Caco-2 (cell line): Measurements from ENCODE around the gene BCL2. TPM values are rescaled to one million over a fixed set of nuclear protein-coding genes. Genes with fewer than 3 reads are reported as not detected.

ENCODE experiments used
- BruUV-seq: library from RNA; stranded (reverse); fragments of 400-500 nt; replicated peaks from 2 replicates; lab custom pipeline; 2021; lab: Mats Ljungman, UMichigan
- CTCF ChIA-PET: fragments of 300-600 bp; sonication (Branson Sonifier 250); formaldehyde crosslinking; loops from one replicate; lab custom pipeline; 2022; ENCODE audit warnings: antibody characterized with exemption; lab: Charles Lee
- POLR2A ChIA-PET: fragments of 300-600 bp; sonication (Branson Sonifier 250); formaldehyde crosslinking; loops from one replicate; lab custom pipeline; 2022; ENCODE audit warnings: antibody characterized with exemption; lab: Charles Lee
- DNase-seq, 2 experiments: peaks; one replicate each; pipeline versions ENCODE4 v3.0.0 to v3.0.0-alpha.2; 2020 to 2022
- H3K27me3 ChIP-seq: replicated peaks from 2 replicates; pipeline ENCODE4 v1.6.0; 2011; ENCODE audit warnings: low read length; ENCODE audit not compliant: control insufficient read depth, insufficient read depth
- H3K36me3 ChIP-seq: 2 replicates; pipeline ENCODE4 v1.5.1; 2011; ENCODE audit warnings: low read length; ENCODE audit not compliant: control insufficient read depth, insufficient read depth
- H3K4me1 ChIP-seq: fragments of 250-450 bp; sonication (Bioruptor Pico); 2 replicates; pipeline ENCODE4 v1.5.1; 2020; ENCODE audit warnings: mild to moderate bottlenecking
- H3K4me3 ChIP-seq: 2 replicates; pipeline ENCODE4 v1.5.1; 2011; ENCODE audit warnings: low read depth, mild to moderate bottlenecking, control low read depth, low read length
- H3K9me3 ChIP-seq: fragments of 250-450 bp; sonication (Bioruptor Pico); 2 replicates; pipeline ENCODE4 v1.5.1; 2020; ENCODE audit warnings: mild to moderate bottlenecking, moderate library complexity
- H3K27ac Mint-ChIP-seq: one replicate; pipeline ENCODE4 v1.8.0; 2022; ENCODE audit warnings: mixed read lengths; ENCODE audit not compliant: unreplicated experiment
- H3K27me3 Mint-ChIP-seq: one replicate; pipeline ENCODE4 v1.8.0; 2022; ENCODE audit warnings: mixed read lengths; ENCODE audit not compliant: insufficient read depth, unreplicated experiment
- H3K36me3 Mint-ChIP-seq: one replicate; pipeline ENCODE4 v1.8.0; 2022; ENCODE audit warnings: mild to moderate bottlenecking, mixed read lengths; ENCODE audit not compliant: insufficient read depth, unreplicated experiment
- H3K4me1 Mint-ChIP-seq: one replicate; pipeline ENCODE4 v1.8.0; 2022; ENCODE audit warnings: low read depth, mixed read lengths; ENCODE audit not compliant: unreplicated experiment
- H3K4me3 Mint-ChIP-seq: one replicate; pipeline ENCODE4 v1.8.0; 2022; ENCODE audit warnings: mild to moderate bottlenecking, moderate library complexity, mixed read lengths; ENCODE audit not compliant: unreplicated experiment
- H3K9me3 Mint-ChIP-seq: one replicate; pipeline ENCODE4 v1.8.0; 2022; ENCODE audit warnings: mixed read lengths; ENCODE audit not compliant: unreplicated experiment
- CTCF ChIP-seq, 2 experiments: fragments of 200-600 bp in 1 of 2; IDR thresholded peaks; 1 replicate in 1 of 2; 2 replicates in 1 of 2; pipeline versions ENCODE4 v1.5.1 to v1.8.0; 2011 to 2022; ENCODE audit warnings: antibody characterized with exemption in 1 of 2, control low read depth in 1 of 2, inconsistent platforms in 1 of 2, low read depth in 1 of 2, low read length in 1 of 2, mild to moderate bottlenecking in 1 of 2, moderate library complexity in 1 of 2; ENCODE audit not compliant: insufficient read depth in 1 of 2, severe bottlenecking in 1 of 2, unreplicated experiment in 1 of 2
- intact Hi-C: fragments of 100-400 bp; cut with micrococcal nuclease; formaldehyde crosslinking; loops from one replicate; pipeline ENCODE4 v1.10.0; 2022; ENCODE audit not compliant: unreplicated experiment
- total RNA-seq: library from RNA; stranded (reverse); gene quantifications from 2 replicates; pipeline ENCODE4 v1.2.3, GENCODE V29; 2022

BCL2 gene
- total RNA-seq, 1 experiment from 2014 or later, result 6.5 TPM

DNA sequence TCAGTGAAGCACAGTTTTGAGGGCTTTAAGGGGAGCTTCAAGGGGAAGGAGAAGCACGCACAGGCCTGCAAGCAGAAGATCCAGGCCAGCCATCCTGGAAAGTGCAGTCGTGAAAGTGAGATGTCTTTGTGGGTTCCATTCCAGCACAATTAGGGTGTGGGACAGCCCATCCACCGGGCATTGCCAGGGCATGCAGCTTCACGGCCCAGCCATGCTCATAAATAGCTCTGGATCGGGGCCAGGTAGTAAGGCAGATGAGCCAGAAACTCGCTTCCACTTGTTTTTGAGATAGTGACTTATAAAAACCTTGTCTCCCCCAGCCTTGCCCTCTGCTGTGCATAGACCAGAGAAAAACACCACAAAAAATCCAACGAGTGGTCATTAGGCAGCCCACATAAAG lies 26.5 kb upstream of the BCL2 start:
- Mint-ChIP-seq H3K27ac (no peak overlapping the region), H3K27me3 (no peaks in the 10 kb centered on the region), H3K9me3 (no peaks in the 10 kb centered on the region), H3K4me3 (no peak overlapping the region), H3K4me1 (no peaks in the 10 kb centered on the region), H3K36me3 (peaks cover 40% of the 10 kb centered on the region)
- no peaks in the 10 kb centered on the region for H3K36me3 ChIP-seq
- H3K9me3 ChIP-seq, result no peaks in the 10 kb centered on the region
- CTCF ChIA-PET, result no interaction called here
- TF ChIP-seq CTCF (IDR thresholded peaks at IDR 0.05; ENCODE audit: insufficient read depth in 1 of 2, low read depth in 1 of 2, low read length in 1 of 2, severe bottlenecking in 1 of 2, unreplicated experiment in 1 of 2), result no peak
- no peaks in the 10 kb centered on the region for H3K27me3 ChIP-seq
- H3K4me1 ChIP-seq, result no peaks in the 10 kb centered on the region
- intact Hi-C loops, result no loop called here
- H3K4me3 ChIP-seq, result no peak overlapping the region
- no peak for DNase-seq
- POLR2A ChIA-PET, result no interaction called here
- BruUV-seq, result no TSS peak

DNA sequence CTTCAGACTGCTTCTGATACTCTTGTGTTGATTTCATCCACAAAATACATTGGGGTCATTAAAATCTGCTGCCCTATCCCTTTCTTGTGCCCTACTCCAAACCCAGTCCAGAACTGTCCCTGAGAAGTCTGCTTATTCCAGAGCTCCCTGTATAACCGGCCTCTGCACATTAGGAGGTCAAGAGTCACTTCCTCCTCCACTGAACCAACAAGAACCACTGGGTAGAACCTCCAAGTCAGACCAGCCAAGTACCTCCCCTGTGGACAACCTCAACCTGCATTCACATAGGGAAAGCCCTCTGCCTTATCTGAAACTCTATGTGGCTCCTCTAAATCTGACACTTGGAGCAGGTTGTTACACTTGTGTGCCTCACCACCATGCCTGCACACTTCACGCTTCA lies 25.3 kb upstream of the BCL2 start:
- Mint-ChIP-seq H3K4me1 (no peaks in the 10 kb centered on the region), H3K4me3 (no peak overlapping the region), H3K36me3 (peaks cover 46% of the 10 kb centered on the region), H3K27me3 (no peaks in the 10 kb centered on the region), H3K9me3 (no peaks in the 10 kb centered on the region), H3K27ac (no peak overlapping the region)
- CTCF ChIA-PET, result no interaction called here
- intact Hi-C loops, result loop anchor here (5.0 kb wide), 1 partner anchor 502 kb away; no protein-coding TSS in a partner anchor
- H3K27me3 ChIP-seq, result no peaks in the 10 kb centered on the region
- POLR2A ChIA-PET, result no interaction called here
- H3K9me3 ChIP-seq, result no peaks in the 10 kb centered on the region
- no peak overlapping the region for H3K4me3 ChIP-seq
- no peaks in the 10 kb centered on the region for H3K36me3 ChIP-seq
- DNase-seq, result no peak
- no peak for TF ChIP-seq CTCF (IDR thresholded peaks at IDR 0.05; ENCODE audit: insufficient read depth in 1 of 2, low read depth in 1 of 2, low read length in 1 of 2, severe bottlenecking in 1 of 2, unreplicated experiment in 1 of 2)
- no peaks in the 10 kb centered on the region for H3K4me1 ChIP-seq
- BruUV-seq, result no TSS peak

DNA sequence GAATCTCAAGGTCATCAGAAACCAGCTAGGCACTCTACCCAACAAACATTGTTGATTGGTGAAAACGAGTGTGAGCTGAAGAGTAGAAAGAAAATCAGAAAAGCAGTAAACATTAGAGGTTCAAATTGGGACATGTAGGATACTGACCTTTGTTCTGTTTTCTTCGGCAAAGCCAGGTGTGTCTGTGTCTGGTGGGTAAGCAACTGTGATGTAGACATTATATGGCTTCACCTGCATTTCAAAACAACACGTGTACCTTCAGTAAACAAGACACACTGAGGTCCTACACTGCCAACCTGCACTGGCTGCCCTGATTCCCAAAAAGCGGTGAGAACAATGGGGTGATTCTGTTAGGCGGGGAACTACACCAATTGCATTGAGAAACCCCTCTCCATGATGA lies 24.7 kb upstream of the BCL2 start:
- H3K4me3 Mint-ChIP-seq, result no peak overlapping the region
- BruUV-seq, result no TSS peak
- no peaks in the 10 kb centered on the region for H3K27me3 ChIP-seq
- H3K9me3 Mint-ChIP-seq, result no peaks in the 10 kb centered on the region
- TF ChIP-seq CTCF (IDR thresholded peaks at IDR 0.05; ENCODE audit: insufficient read depth in 1 of 2, low read depth in 1 of 2, low read length in 1 of 2, severe bottlenecking in 1 of 2, unreplicated experiment in 1 of 2), result no peak
- CTCF ChIA-PET, result no interaction called here
- H3K27me3 Mint-ChIP-seq, result no peaks in the 10 kb centered on the region
- intact Hi-C loops, result loop anchor here (5.0 kb wide), 1 partner anchor 503 kb away; no protein-coding TSS in a partner anchor
- no peaks in the 10 kb centered on the region for H3K4me1 Mint-ChIP-seq
- H3K36me3 Mint-ChIP-seq, result peaks cover 47% of the 10 kb centered on the region
- no peaks in the 10 kb centered on the region for H3K36me3 ChIP-seq
- POLR2A ChIA-PET, result no interaction called here
- H3K4me1 ChIP-seq, result no peaks in the 10 kb centered on the region
- no peak for DNase-seq
- H3K4me3 ChIP-seq, result no peak overlapping the region
- H3K27ac Mint-ChIP-seq, result no peak overlapping the region
- no peaks in the 10 kb centered on the region for H3K9me3 ChIP-seq
